HK-2 (cell line): ENCODE data around the gene SYNDIG1.

Experiments
- DNase-seq: peaks from one replicate; pipeline ENCODE4 v3.0.0-alpha.2; 2018; ENCODE audit not compliant: unreplicated experiment

SYNDIG1 gene

DNA sequence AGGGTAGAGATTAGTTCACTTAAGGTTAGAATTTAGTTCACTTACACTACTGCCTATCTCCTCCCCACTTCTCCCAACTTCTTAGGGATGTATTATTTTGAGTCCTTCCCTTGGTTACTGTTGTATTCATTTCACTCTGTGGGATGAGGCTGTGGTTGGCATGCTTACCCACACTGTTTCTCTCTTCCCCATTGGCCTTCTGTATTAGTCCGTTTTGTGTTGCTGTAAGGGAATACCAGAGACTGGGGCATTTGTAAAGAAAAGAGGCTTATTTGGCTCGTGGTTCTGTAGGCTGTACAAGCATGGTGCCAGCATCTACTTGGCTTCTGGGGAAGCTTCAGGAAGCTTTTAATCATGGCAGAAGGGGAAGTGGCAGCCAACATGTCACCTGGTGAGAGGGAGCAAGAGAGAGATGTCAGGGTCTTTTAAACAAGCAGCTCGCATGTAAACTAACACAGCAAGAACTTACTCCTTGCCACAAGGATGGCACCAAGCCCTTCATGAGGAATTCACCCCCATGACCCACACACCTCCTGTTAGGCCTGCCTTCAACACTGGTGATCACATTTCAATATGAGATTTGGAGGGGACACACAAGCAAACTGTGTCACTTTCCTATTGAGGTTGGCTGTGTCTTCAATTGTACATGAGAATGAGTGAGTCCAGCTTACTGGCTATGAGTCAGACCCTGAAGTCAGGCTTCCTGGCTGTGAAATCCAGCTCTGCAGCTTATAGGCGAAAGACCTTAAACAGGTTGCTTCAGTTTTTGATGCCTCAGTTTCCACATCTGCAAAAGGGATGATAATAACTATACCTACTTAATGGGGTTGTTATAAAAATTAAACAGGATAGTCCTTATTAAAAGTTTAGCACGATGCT, 53.3 kb downstream of the SYNDIG1 start:
- no peak for DNase-seq

DNA sequence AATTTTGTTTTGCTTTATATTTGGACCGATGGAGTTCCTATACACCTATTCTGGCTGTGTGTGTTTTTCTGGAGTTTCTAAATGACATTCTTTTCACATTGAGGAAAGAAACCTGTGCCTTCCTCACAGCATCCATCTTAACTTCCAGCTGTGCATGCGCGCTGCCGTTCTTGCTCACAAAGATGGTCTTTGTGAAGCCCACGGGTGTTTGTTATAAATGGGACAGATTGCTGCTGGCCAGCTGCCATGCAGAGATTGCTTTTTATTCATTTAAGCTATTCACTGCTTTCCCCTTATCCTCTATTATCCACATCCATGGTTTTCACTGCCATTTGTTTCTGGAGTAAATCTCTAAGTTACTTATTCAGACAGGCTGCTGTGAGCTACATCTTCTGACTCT, 54.2 kb downstream of the SYNDIG1 start:
- DNase-seq: no peak

DNA sequence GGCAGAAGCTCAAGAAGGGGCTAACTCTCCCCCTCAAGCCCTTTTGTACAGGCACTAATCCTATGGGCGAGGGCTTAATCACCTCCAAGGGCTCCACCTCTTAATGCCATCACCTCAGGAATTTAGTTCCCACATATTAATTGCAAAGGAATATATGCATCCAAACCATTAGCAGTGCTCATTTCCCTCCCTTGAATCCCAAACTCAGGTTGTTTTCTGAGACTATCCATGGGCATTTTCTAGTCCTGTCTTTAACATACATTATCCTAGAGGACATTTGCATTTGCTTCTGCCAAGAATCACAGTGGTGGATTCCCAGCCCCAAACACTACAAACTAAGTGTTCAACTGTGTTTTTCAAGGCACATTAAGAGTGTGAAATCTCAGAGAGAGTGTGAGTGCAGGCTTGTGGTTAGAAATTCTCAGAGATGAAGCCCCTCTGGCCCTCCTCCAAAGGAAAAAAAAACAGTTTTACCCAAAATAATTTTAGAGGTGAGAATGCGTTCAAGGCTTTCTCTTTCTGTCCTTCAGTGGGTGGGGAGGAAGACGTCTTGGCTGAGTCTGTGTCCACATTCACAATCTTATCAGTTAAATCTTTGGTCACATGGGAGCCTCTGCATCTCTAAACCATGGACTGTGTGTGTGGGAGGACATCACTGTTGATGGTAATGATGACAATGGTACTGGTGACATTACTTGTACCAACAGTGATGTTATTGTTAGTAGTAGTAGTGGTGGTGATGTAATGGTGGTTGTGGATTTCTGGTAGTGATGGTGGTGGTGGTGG, 59.3 kb downstream of the SYNDIG1 start:
- no peak for DNase-seq

DNA sequence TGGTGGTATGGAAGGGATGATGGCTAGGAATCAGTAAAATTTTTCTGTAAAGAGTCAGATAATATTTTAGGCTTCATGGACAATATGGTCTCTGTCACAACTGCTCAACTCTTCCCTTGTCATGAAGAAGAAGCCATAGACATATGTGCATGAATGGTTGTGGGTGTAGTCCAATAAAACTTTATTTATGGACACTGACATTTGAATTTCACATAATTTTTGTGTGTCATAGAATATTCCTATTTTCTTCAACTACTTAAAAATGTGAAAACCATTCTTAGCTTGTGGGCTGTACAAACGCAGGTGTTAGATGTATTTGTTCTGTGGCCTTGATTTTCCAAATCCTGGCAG, 59.9 kb downstream of the SYNDIG1 start:
- no peak for DNase-seq

DNA sequence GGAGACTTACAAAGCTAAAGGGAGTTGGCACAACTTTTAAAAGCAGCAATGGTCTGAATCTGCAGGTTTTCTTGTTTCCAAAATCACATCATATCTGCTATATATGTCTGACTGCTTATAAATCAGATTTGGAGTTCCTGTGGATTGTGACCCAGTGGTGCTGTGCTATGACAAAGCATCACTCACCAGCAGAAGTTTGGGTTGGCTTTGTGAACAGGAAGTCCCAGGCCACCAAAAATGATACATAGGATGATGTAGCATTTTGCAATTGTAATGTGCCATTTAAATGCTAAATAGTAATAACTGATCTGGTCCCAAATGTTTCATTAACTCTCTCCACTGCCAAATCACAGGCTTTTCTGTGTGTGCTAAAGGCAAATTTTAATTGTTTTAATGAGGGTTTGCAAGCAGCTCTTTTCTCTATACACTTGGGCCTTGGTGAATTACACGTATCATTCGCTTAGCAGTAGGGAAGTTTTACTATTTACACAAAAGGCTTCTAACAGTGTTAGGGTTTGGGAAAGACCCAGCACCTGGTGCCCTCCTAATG, 60.8 kb downstream of the SYNDIG1 start:
- no peak for DNase-seq

DNA sequence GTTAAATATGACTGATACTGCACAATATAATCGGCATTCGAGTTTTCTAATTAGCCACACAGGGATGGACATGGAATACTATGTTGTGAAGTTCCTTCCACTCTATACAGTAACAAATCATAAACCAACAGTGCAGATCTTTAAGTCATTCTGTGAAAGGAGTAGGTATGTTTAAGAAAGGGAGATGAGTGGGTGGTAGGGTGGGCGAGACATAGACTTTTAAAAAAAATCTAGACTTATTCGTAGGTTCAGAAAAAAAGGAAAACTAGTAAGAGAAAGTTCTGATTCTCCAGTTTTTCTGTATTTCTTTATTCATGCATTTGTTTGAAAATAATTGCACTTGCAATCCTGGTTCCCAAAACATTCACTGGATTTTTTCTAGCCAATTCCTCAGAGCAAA, 61.8 kb downstream of the SYNDIG1 start:
- no peak for DNase-seq

DNA sequence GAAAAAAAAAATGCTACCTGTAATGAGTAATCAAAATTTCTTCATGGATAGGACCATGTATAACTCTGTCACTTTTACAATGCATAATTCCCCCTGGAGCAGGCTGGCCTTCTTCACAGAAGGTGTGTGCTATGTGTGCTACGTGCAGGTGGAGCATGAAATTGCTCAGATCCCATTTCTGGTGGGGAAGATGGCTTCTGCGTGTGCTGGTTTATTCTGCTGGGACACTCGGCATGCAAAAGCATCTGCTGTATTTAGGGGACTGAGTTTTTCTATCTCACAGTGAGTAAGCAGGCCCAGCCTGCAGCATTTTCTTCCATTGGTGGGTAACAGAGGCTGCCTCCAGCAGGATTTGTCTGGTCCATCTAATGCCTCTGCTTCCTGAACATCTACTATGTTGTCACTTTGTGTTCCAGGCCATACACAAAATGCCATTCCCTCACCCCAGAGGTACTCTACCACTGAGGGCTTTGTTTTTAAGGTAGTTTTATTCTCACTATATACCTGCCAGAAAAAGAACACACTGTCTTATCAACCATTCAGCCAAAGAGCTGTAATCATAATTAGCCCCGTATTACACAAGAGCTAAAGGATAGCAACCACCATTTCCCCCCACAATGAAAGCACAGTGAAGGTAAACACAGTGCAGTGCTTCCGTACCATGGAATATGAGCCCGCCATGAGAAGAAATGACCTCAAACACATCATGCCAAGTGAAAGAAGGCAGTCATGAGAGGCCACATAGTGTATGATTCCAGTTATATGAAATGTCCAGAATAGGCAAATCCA, 62.4 kb downstream of the SYNDIG1 start:
- no peak for DNase-seq

DNA sequence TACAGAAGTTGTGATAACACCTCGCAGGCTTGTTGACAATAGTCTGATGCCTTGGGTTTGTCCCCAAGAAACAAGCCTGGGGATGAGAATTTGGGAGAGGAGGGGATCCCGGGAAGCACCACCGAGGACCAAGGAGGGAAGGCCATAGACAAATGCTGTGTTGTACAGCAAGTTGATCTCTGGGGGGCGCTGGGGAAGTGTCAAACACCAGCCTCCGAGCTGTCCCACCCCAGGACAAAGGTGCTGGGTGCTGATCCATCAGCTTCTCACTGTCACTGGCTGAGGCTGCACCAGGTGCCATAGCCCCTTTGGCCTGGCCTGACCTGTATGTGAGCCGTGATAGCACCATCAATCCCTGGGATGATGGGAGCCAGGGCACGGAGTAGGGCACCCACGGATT, 64.0 kb downstream of the SYNDIG1 start:
- no peak for DNase-seq

DNA sequence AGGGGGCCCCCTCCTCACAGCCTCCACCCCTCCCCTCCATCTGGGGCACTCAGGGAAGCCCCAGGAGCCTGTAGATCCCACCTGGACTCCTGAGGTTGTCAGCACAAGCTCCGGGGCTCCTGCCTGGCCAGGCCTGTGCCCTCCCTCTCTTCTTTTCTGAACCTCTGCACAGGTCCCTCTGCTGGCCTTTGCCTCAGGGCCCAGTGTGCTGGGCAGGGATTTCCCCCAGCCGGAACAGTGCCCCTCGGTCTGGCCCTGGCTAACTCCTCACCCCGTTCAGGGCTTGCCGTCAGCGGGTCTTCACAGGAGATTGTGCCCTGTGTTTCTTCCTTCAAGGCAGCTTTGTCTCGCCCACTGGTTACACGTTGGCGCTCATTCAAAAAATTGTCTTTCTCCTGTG, 64.9 kb downstream of the SYNDIG1 start:
- DNase-seq: no peak

DNA sequence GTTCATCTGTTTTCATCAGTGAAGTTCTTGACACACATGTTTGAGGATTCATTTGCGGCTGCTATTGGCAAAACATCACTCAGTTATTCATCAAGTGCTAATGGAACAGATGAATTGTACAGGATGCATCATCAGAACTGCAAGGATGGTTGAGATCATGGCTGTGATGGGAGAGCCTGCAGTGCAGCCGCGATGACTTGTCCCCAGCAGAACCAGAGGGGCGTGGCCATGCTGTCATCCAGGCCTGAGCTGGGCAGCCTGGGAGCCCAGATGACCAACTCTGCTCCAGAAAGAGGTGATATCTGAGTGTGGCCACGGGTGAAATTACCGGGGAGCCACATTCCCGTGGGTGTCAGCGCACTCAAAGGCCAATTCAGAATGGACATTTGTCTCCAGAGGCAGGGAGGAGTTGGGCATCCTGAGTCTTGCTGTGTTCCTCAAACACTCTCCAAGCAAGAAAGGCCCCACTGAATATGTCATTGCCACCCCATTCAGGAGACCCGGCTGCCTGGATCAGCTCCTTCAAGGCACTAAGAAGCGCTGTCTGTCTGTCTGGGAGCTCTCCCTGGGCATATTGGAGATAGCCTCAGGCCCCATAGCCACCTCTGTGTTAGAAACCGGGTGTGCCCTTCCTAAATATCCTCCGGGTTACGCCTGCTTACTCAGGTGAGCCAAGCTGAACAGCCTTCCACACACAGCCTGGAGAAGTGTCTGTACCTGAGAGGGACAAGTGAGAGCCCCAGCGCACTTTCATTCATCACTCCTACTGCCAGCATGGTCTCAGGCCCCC, 66.7 kb downstream of the SYNDIG1 start:
- DNase-seq: no peak

DNA sequence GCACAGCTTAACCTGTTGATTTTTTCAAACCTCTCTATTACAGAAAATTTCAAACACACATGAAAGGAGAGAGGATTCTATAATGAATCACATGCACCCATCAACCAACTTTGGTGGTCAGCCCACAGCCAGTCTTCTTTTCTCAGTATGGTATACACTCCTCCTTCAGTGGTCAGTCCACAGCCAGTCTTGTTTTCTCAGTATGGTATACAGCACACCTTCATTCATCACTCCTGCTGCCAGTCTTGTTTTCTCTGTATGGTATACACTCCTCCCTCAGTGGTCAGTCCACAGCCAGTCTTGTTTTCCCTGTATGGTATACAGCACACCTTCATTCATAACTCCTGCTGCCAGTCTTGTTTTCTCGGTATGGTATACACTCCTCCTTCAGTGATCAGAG, 67.8 kb downstream of the SYNDIG1 start:
- DNase-seq: no peak

DNA sequence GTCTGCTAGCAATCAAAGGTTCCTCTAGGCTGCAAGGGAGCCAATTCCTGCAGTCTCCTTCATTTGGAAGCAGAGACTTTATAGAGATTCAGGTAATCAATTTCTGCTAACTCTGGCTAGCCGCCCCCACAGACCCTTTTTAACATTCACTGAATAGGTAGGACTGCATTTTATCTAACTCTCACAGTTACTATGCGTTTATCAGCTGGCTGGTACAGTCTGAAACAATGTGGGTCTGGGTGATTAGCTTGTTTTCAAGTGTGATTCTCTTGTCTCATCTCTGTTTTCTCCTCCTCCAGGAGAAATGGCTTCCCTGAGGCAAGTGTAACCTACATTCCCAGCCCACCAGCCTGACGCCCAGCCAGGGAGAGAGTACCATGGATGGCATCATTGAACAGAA, 73.3 kb downstream of the SYNDIG1 start:
- no peak for DNase-seq

DNA sequence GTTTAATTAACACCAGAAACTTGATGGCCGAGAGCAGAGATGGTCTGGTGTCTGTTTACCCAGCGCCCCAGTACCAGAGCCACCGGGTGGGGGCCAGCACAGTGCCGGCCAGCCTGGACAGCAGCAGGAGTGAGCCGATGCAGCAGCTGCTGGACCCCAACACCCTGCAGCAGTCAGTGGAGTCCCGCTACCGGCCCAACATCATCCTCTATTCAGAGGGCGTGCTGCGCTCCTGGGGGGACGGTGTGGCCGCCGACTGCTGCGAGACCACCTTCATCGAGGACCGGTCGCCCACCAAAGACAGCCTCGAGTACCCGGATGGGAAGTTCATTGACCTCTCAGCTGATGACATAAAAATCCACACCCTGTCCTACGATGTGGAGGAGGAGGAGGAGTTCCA, 73.7 kb downstream of the SYNDIG1 start:
- no peak for DNase-seq

DNA sequence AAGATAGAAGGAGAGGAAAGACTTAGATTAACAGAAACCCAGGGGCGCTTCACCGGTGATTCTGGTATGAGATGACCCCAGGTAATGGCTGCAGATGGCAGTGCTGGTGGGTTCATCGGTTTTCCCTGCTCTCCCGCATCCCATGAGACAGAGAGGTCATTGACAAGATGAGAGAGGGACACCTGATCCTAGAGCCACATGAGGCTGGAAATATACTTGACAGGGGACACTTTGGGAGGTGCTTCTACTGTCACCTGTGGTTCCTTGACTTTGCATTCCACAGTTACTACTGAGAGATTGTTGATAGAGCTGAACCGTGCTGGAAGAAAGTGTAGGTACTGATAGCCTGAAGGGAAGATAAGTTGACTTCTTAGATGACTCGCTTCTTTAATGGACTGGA, 74.3 kb downstream of the SYNDIG1 start:
- DNase-seq: no peak

DNA sequence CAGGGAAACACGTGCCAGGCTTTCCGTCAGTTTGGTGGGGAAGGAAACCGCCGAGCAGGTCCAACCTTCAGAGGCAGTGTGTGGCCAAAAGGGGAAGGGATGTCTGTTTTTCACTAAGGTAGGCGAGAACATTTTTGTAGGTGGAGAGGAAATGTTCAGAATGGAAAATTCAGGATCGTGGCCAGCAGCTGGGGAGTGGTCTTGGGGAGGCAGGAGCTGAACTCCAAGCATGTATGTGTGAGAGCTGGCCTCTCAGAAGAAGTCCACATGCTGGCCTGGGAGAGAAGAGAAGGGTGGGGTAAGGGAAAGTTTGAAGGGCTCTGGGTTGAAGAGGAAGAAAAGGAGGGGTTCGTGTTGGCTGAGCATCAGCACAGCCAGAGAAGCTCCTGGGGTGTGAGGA, 74.9 kb downstream of the SYNDIG1 start:
- DNase-seq: no peak

DNA sequence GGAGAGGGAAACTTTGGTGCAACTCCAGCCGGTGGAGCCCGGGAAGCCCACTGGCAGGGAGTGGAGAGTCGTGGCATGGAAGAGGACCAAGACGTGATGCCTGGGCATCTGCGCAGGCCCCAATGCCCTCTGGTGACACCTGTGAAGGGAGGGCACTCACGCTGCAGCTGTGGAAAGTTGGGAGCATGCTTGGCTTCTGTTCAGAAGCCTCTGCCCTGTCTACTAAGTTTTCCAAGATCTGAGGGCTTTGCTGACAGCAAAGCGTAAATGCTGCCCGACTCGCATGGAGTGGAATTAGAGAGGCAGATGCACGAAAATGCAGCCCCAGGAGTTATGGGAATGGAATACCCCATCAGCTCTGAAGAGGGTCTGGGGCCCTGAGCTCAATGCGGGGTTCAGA, 75.7 kb downstream of the SYNDIG1 start:
- DNase-seq: no peak

DNA sequence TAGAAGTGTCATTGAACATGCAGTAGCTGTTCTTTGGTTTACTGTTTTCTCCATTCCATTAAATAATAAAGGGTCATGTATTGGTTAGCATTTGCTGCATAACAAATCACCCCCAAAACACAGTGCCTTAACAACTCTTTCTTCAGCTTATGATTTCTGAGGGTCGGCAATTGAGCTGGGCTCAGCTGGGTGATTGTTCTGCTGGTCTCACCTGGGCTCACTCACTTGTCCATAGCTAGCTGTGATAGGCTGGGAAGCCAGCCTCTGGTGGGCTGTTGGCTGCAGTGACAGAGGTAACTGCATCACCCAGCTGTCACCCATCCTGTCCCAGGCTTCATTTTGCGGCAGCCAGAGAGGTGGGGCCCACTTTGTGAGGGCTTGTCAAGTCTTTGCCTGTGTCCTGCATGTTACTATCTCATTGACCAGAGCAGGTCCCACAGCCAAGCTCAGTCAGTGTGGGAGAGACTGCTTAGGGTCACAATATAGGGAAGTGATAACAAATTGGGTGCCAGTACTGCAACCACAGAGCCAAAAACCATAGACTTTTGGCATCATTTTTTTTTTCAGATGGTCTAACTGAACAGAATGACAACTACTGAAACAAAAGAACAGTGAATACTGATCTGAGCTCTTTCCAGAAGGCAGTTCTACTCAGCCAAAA, 76.9 kb downstream of the SYNDIG1 start:
- no peak for DNase-seq

DNA sequence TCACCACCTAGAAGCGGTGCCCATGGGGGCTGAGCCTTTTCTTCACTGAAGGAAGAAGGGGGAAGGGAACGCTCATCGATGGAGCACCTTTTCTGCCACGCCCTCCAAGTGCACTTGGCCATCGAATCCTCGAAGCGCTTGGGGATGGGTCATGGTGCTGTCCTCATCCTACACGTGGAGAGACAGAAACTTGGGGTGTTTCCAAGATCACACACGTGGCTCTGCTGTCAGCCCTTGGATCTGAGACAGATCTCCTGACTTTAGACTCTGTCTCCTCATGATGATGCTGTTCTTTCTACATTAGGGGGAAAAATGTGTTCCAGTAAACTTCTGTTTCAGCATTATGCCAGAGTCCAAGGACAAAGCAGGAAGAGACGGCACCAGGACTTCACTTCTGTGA, 78.5 kb downstream of the SYNDIG1 start:
- no peak for DNase-seq

DNA sequence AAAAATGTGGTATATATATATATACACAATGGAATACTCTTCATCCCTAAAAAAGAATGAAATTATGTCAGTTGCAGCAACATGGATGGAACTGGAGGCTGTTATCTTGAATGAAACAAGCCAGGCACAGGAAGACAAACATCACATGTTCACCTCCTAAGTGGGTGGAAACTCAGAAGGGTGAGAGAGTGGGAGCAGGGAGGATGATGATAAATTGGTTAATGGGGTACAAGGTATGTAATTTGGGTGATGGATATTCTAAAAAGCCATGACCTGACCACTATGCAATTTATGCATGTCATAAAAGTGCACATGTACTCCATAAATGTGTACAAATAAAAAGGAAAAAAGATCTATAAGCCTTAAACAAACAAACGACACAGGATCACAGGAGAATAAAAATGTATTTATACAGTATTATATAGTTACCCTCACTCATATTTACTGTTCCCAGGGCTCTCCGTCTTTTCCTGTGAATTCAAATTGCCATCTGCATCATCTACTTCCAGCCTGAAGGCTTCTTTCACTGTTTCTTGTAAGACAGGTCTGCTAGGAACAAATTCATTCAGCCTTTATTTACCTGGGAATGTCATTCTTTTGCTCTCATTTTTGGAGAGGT, 89.8 kb downstream of the SYNDIG1 start:
- DNase-seq: no peak
